Testis (tissue), 2 donors: ENCODE data around the gene CLSTN1.

Experiments used
- POLR2A ChIP-seq: fragments of 450-650 bp; IDR thresholded peaks from one replicate; pipeline ENCODE4 v1.6.1; 2017; ENCODE audit warnings: antibody characterized with exemption, mild to moderate bottlenecking, moderate library complexity
- TF ChIP-seq, protein P1 (sequence below), 3 experiments: fragments of 450-650 bp in 2 of 3; fragments of 200-600 bp in 1 of 3; sonication (generic) in 1 of 3; IDR thresholded peaks; one replicate each; pipeline ENCODE4 v1.5.1; 2016 to 2019; ENCODE audit warnings: antibody characterized with exemption in 3 of 3, mild to moderate bottlenecking in 2 of 3, moderate library complexity in 1 of 3

DNA sequence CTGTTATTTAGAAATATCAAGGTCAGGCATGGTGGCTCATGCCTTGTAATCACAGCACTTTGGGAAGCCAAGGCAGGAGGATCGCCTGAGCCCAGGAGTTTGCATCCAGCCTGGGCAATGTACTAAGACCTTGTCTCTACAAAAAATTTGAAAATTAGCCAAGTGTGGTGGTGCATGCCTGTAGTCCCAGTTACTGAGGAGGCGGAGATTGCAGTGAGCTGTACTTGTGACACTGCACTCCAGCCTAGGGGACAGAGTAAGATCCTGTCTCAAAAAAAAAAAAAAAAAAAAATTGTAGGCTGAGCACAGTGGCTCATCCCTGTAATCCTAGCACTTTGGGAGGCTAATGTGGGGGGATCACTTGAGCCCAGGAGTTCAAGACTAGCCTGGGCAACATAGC lies 127.0 kb downstream of the CLSTN1 start:
- TF ChIP-seq, protein P1, sequence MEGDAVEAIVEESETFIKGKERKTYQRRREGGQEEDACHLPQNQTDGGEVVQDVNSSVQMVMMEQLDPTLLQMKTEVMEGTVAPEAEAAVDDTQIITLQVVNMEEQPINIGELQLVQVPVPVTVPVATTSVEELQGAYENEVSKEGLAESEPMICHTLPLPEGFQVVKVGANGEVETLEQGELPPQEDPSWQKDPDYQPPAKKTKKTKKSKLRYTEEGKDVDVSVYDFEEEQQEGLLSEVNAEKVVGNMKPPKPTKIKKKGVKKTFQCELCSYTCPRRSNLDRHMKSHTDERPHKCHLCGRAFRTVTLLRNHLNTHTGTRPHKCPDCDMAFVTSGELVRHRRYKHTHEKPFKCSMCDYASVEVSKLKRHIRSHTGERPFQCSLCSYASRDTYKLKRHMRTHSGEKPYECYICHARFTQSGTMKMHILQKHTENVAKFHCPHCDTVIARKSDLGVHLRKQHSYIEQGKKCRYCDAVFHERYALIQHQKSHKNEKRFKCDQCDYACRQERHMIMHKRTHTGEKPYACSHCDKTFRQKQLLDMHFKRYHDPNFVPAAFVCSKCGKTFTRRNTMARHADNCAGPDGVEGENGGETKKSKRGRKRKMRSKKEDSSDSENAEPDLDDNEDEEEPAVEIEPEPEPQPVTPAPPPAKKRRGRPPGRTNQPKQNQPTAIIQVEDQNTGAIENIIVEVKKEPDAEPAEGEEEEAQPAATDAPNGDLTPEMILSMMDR (IDR thresholded peaks at IDR 0.05): no peak
- TF ChIP-seq POLR2A: no peak
